ENCODE data around the gene CSPG4.
"Not testable (repeated sequence)": the region's sequence is repeated elsewhere in the genome, so short reads cannot be mapped to it uniquely, and the experiment has no call there.

The CSPG4 gene

GRCh38 chr15:75712668-75713337 lies at the start of gene CSPG4:
Gene CSPG4, minus strand, starts transcription at chr15:75712848. Its CDS starts 93 bp downstream, at chr15:75712755.
- DNase-seq (ENCODE audit: low read depth, low spot score) = peak; percentile 60

DNA sequence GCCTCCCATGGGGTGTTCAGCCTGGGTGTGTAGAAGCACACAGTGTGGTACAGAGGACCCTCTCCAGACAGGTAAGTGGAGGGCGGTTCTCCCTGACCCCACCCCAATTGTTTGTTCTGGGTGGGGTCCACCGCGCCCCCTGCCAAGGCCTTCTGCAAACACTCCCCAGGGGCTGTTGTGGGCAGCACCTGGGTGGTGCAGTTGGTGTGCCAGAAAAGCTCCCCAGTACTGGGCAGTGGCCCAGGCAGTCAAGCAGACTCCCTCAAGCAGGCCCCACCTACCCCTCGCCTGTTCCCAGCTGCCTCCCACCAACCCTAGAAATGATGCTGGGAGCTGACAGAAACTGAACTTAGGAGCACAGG lies 49.7 kb upstream of the CSPG4 start:
- not testable (repeated sequence) for DNase-seq (ENCODE audit: low read depth, low spot score)

GRCh38 chr15:75761446-75762356 lies 49.1 kb upstream of the CSPG4 start:
- no peak for DNase-seq (ENCODE audit: low read depth, low spot score)

DNA sequence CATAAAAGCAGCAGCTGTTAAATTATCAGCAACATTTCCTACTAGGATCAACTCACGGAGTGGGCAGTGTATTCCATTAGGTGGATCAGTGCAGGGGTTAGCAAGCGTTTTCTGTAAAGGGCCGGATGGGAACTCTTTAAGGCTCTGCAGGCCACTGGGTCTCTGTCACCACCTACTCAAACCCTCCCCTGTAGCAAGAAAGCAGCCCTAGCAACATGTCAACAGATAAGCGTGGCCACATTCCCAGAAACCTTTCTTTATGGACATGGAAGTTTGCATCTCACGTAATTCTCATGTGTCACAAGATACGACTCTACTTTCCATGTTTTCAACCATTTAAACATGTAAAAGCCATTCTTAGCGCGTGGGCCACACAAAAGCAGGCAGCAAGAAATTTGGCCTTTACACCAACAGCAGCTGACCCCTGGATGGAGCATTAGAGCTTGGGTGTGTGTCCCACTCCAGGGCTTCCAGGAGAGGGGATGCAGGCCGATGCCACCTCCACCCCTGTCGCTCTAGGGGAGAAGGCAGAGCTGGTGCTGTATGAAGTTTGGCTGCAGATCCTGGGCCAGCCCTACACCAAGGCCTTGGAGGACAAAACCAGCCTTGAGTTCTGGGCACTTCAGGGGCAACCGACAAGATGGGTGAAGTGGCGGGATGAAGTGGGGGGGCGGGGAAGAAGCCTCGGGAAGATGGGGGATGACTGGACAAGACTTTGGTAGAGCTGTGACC lies 48.2 kb upstream of the CSPG4 start:
- no peak for DNase-seq (ENCODE audit: low read depth, low spot score)

GRCh38 chr15:75760131-75760520 lies 47.5 kb upstream of the CSPG4 start:
- DNase-seq (ENCODE audit: low read depth, low spot score) = not testable (repeated sequence)

DNA sequence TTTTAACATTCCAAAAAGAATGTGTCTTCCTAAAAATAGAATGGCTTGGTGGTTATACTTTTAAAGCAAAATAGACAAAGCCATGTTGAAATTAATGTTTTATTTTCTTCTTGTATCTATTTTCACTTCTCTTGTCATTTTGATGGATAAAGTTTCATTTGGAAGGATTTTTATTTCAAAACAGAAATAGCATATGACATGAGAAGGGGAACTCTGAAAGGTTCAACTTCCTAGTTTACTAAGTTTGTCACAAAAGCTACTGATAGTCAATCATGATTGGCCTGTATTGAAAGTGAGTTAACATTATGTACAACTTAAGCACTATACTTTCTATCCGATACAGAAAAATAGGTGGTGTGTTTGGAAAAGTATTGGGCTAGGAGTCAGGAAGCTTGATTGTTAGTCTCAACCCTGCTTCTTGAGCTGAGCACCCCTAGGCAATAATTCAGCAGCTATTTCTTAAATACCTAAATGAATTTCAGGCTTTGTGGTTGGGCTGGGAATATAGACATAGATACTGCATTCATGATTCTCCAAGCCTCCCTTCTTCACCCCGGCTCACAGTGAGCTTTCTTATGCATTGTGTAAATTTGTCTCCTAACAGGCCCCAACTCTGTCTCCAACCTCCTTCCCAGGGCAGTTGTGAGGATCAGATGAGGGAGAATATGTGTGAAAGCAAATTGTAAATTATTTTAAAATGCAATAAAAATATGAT lies 46.9 kb upstream of the CSPG4 start:
- DNase-seq (ENCODE audit: low read depth, low spot score) = no peak

- peak; percentile 96 for DNase-seq (ENCODE audit: low read depth, low spot score)
Measured at GRCh38 chr15:75758071-75758872, 45.6 kb upstream of the CSPG4 start.

DNA sequence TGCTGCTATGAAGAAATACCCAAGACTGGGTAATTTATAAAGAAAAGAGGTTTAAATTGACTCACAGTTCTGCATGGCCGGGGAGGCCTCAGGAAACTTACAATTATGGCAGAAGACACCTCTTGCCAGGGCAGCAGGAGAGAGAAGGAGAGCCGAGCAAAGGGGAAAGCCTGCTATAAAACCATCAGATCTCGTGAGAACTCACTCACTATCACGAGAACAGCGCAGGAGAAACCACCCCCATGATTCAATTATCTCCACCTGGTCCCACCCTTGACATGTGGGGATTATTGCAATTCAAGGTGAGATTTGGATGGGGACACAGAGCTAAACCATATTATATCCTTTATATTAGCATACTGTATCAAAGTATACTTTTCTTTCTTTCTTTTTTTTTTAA lies 42.2 kb upstream of the CSPG4 start:
- DNase-seq (ENCODE audit: low read depth, low spot score) = not testable (repeated sequence)

GRCh38 chr15:75753145-75753544 lies 40.5 kb upstream of the CSPG4 start:
- no peak for DNase-seq (ENCODE audit: low read depth, low spot score)

GRCh38 chr15:75751891-75752290 lies 39.2 kb upstream of the CSPG4 start:
- DNase-seq (ENCODE audit: low read depth, low spot score) = no peak

GRCh38 chr15:75751116-75751875 lies 38.6 kb upstream of the CSPG4 start:
- no peak for DNase-seq (ENCODE audit: low read depth, low spot score)

- DNase-seq (ENCODE audit: low read depth, low spot score) = no peak
Measured at GRCh38 chr15:75750261-75751050, 37.8 kb upstream of the CSPG4 start.

- DNase-seq (ENCODE audit: low read depth, low spot score) = no peak
Measured at GRCh38 chr15:75749820-75750219, 37.2 kb upstream of the CSPG4 start.

GRCh38 chr15:75748882-75749281 lies 36.2 kb upstream of the CSPG4 start:
- not testable (repeated sequence) for DNase-seq (ENCODE audit: low read depth, low spot score)

GRCh38 chr15:75747121-75747520 lies 34.5 kb upstream of the CSPG4 start:
- not testable (repeated sequence) for DNase-seq (ENCODE audit: low read depth, low spot score)

DNA sequence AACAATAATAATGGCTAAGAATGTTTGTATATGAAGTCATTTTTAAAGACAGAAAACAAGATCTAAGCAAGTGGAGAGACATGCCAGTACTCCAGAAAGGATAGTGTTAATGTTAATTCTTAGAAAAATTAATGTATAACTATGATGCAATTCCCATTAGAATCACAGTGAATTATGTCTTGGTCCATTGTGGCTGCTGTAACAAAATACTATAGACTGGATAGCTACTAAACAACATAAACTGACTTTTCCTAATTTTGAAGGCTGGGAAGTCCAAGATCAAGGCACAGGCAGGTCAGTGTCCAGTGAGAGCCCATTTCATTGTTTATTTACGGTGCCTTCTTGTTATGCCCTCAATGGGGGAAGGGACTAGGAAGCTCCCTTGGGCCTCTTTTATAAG lies 32.7 kb upstream of the CSPG4 start:
- no peak for DNase-seq (ENCODE audit: low read depth, low spot score)

- not testable (repeated sequence) for DNase-seq (ENCODE audit: low read depth, low spot score)
Measured at GRCh38 chr15:75742346-75742745, 29.7 kb upstream of the CSPG4 start.

- DNase-seq (ENCODE audit: low read depth, low spot score) = no peak
Measured at GRCh38 chr15:75739791-75740190, 27.1 kb upstream of the CSPG4 start.

- peak; percentile 95 for DNase-seq (ENCODE audit: low read depth, low spot score)
Measured at GRCh38 chr15:75738647-75739325, 26.1 kb upstream of the CSPG4 start.

Data from ELF-1 (cell line).